KOPT-K1 (cell line): ENCODE results near the gene ECM2.
"Not testable (repeated sequence)": the region's sequence is repeated elsewhere in the genome, so short reads cannot be mapped to it uniquely, and the experiment has no call there.

ENCODE experiments used
- H3K27ac ChIP-seq: fragments of 200-600 bp; sonication (generic); 2 replicates; pipeline ENCODE4 v1.5.1; 2016; ENCODE audit warnings: antibody characterized with exemption, mild to moderate bottlenecking, low read depth, low read length; ENCODE audit not compliant: poor library complexity, severe bottlenecking
- H3K36me3 ChIP-seq: fragments of 200-600 bp; sonication (generic); 2 replicates; pipeline ENCODE4 v1.5.1; 2017; ENCODE audit warnings: antibody characterized with exemption, mild to moderate bottlenecking, low read length, moderate library complexity; ENCODE audit not compliant: insufficient read depth
- H3K9me3 ChIP-seq: fragments of 200-600 bp; sonication (generic); 2 replicates; pipeline ENCODE4 v1.5.1; 2017; ENCODE audit warnings: antibody characterized with exemption, low read length, mild to moderate bottlenecking; ENCODE audit not compliant: insufficient read depth, poor library complexity, severe bottlenecking

The ECM2 gene

GRCh38 chr9:92535940-92536850, at the start of gene ECM2:
TSS of gene ECM2 (minus strand) at chr9:92535990. CDS start at chr9:92522866, 13,124 bp downstream.
- Histone ChIP-seq H3K27ac (no peak within 1 kb of the TSS), H3K9me3 (no peaks in the 10 kb centered on the region), H3K36me3 (no peaks in the 10 kb centered on the region)

DNA sequence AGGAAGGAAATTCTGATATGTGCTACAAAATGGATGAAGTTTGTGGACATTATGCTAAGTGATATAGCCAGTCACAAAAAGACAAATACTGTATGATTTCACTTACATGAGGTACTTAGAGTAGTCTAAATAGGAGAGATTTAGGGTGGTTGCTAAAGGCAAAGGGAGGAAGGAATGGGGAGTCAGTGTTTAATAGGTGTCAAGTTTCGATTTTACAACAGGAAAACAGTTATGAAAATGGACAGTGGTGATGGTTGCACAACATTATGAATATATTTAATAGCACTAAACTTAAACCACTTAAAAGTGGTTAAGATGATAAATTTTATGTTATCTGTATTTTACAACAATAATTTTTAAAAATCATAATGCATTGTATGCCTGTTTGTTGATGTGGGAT, 40.4 kb upstream of the ECM2 start:
- Histone ChIP-seq H3K9me3 (no peaks in the 10 kb centered on the region), H3K36me3 (no peaks in the 10 kb centered on the region), H3K27ac (no peak overlapping the region)

- H3K9me3 ChIP-seq, H3K36me3 ChIP-seq, H3K27ac ChIP-seq: not testable (repeated sequence)
Observed at GRCh38 chr9:92573612-92574011, 37.8 kb upstream of the ECM2 start.

DNA sequence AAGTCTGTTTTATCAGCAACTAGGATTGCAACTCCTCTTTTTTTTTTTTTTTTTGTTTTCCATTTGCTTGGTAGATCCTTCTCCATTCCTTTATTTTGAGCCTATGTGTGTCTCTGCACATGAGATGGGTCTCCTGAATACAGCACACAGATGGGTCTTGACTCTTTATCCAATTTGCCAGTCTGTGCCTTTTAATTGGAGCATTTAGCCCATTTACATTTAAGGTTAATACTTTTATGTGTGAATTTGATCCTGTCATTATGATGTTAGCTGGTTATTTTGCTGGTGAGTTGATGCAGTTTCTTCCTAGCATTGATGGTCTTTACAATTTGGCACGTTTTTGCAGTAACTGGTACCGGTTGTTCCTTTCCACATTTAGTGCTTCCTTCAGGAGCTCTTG, 36.1 kb upstream of the ECM2 start:
- not testable (repeated sequence) for H3K36me3 ChIP-seq, H3K27ac ChIP-seq, H3K9me3 ChIP-seq

DNA sequence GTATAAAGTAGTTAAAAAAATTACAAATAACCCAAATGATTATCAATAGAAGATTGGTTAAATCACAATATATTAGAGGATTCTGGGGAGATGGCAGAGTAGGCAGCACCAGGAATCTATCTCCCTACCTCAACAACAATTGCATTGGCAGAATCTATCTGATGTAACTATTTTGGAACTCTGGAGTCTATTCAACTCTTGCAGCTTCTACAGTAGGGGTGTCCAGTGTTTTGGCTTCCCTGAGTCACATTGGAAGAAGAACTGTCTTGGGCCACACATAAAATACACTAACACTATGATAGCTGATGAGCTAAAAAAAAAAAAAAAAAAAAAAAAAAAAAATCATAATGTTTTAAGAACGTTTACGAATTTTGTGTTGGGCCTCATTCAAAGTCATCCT, 29.2 kb upstream of the ECM2 start:
- Histone ChIP-seq H3K9me3 (no peaks in the 10 kb centered on the region), H3K27ac (no peak overlapping the region), H3K36me3 (no peaks in the 10 kb centered on the region)

- Histone ChIP-seq H3K36me3 (no peaks in the 10 kb centered on the region), H3K9me3 (no peaks in the 10 kb centered on the region), H3K27ac (no peak overlapping the region)
Observed at GRCh38 chr9:92564504-92564903, 28.7 kb upstream of the ECM2 start.

DNA sequence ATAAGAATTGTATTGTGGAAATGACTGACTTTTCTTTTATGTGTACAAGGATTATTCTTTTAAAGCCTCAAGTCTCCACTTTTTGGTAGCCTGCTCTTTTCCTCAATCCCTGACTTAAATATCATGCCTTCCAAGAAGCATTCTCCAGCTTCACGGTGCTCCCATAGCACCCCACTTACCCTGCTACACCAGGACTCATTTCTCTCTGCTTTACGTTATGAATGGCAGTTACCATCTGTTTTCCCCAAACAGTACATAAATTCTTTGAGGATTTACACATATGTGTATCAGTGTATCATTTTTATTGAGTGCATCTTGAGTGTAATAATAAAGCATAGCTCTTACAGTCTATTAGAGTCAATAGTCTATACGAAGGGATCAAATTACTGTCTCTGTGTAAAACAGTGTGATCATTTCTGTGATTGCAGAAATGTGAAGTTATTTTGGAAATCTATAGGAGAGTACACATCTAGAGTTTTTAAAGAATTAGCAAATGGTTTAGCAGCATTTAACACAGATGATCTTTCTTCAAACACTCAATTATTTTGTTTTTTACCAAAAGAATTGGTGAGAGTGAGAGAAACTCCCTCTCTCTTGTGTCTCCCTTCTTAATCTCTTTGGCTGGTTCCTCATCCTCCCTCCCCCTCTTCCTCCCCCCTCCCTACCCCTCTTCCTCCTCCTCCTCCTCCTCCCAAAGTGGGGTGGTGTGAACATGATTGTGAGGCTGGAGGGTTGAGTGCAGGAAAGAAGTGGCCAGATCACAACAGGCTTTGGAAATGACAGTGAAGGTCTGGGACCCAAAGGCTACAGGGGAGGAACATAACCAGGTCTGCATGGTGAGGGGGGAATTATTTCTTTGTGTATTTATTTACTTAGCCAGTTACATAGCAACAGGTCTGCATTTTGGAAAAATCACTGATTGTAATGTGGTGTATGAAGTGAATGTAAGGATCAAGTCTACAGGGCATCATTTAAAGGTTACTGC, 27.6 kb upstream of the ECM2 start:
- Histone ChIP-seq H3K9me3 (no peaks in the 10 kb centered on the region), H3K36me3 (no peaks in the 10 kb centered on the region), H3K27ac (no peak overlapping the region)

DNA sequence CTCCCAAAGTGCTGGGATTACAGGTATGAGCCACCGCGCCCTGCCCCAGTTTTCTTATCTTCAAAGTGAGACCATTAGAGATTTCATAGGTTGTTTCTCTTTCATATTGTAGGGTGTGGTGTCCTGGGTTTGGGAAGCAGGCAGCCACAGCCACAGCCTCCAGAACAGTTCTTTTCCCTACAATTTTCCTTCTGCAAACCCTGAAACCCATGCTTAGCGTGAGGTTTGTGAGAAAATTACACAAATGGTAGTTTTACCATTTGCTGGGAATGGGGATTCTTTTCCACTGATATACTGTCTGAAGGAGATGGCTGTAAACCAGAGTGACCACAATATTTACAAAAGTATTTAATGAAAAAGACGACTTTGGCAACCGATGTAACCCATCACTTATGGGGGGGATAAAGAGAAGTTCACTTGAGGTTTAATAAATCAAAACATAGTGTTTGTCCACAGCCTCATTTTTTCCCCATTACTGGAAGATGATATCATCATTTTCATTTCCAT, 26.7 kb upstream of the ECM2 start:
- no peaks in the 10 kb centered on the region for H3K36me3 ChIP-seq
- H3K9me3 ChIP-seq: no peaks in the 10 kb centered on the region
- H3K27ac ChIP-seq: no peak overlapping the region

- Histone ChIP-seq H3K36me3 (no peaks in the 10 kb centered on the region), H3K27ac (no peak overlapping the region), H3K9me3 (no peaks in the 10 kb centered on the region)
Observed at GRCh38 chr9:92561374-92562330, 25.9 kb upstream of the ECM2 start.

- Histone ChIP-seq H3K27ac (no peak overlapping the region), H3K9me3 (no peaks in the 10 kb centered on the region), H3K36me3 (no peaks in the 10 kb centered on the region)
Observed at GRCh38 chr9:92558612-92559374, 23.0 kb upstream of the ECM2 start.

DNA sequence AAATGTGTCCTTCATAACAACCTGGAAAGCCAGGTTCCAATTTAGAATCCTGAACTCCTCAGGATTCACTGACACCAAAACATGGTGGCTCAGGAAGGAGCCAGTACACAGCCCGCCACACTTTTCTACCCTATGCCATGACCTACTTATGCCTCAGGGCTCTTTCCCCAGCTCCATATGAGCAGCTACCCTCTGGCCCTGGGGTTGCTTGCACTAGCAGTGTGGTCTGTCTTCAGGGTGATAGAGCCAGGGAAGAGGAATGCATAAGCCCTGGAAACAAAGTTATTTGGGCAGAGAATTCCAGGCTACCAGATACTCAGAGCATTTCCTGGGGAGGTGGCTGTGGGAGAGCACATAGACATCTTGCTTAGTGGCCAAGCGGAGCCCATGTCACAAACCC, 15.0 kb upstream of the ECM2 start:
- no peaks in the 10 kb centered on the region for H3K36me3 ChIP-seq
- H3K27ac ChIP-seq: no peak overlapping the region
- no peaks in the 10 kb centered on the region for H3K9me3 ChIP-seq

DNA sequence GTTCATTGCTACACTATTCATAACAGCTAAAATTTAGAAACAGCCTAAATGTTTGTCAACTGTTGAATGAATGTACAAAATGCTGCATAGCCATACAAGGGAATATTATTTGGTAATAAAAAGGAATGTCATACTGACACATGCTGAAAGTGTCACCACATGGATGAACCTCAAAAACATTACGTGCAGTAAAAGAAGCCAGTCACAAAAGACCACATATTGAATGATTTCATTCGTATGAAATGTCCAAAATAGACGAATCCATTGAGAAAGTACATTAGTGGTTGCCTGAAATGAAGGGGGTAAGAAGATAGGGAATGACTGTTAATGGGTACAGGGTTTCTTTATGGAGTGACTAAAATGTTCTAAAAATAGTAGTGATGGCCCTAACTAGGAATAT, 11.6 kb upstream of the ECM2 start:
- no peaks in the 10 kb centered on the region for H3K9me3 ChIP-seq
- no peak overlapping the region for H3K27ac ChIP-seq
- H3K36me3 ChIP-seq: no peaks in the 10 kb centered on the region

DNA sequence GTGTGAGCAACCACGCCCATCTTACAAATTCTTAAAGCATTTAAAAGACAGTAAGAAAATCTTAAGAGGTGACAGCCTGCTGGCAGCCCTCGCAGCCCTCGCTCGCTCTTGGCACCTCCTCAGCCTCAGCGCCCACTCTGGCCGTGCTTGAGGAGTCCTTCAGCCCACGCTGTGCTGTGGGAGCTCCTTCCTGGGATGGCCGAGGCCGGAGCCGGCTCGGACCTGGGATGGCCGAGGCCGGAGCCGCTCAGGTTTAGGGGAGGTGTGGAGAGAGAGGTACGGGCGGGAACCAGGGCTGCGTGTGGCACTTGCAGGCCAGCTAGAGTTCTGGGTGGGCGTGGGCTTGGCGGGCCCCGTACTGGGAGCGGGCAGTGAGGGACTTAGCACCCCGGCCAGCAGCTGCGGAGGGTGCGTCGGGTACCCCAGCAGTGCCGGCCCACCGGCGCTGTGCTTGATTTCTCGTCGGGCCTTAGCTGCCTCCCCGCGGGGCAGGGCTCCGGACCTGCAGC, 9.3 kb upstream of the ECM2 start:
- no peaks in the 10 kb centered on the region for H3K36me3 ChIP-seq
- H3K9me3 ChIP-seq: no peaks in the 10 kb centered on the region
- H3K27ac ChIP-seq: no peak overlapping the region
